Measurements from ENCODE around the gene SLC1A1. TPM values are rescaled to one million over a fixed set of nuclear protein-coding genes. Genes with fewer than 3 reads are reported as not detected.
"Not testable (repeated sequence)": the region's sequence is repeated elsewhere in the genome, so short reads cannot be mapped to it uniquely, and the experiment has no call there.

SLC1A1 gene
- total RNA-seq, 8 experiments from 2014 or later: 0.10 to 13.7 (median 8.2) TPM

- H3K4me1 ChIP-seq (replicated peaks in 1 of 2); H3K4me3 ChIP-seq; in situ Hi-C loops (cut with MboI; ENCODE audit: low pct_unique_long_range_greater_than_20kb in 2 of 9, low sequenced_read_pairs in 9 of 9, unreplicated experiment in 9 of 9); ATAC-seq (replicated peaks in 6 of 8); H3K27ac ChIP-seq: not testable (repeated sequence)
- WGBS, 10 experiments: no CpG with 5 or more reads among the region's 2 CpGs
Observed at GRCh38 chr9:4533881-4534280, 43.6 kb downstream of the SLC1A1 start.

- H3K4me3 ChIP-seq; H3K27ac ChIP-seq; ATAC-seq (replicated peaks in 6 of 8); in situ Hi-C loops (cut with MboI; ENCODE audit: low pct_unique_long_range_greater_than_20kb in 2 of 9, low sequenced_read_pairs in 9 of 9, unreplicated experiment in 9 of 9); H3K4me1 ChIP-seq (replicated peaks in 1 of 2): not testable (repeated sequence)
- WGBS, 10 experiments: no CpG with 5 or more reads among the region's 1 CpG
Observed at GRCh38 chr9:4536196-4536595, 45.9 kb downstream of the SLC1A1 start.

GRCh38 chr9:4537581-4537980, 47.3 kb downstream of the SLC1A1 start:
- 20 to 100% (median 100%) methylated on average over 1 of the region's 1 CpG; no CpG with 5 or more reads in 6 of the 10 experiments for WGBS, 10 experiments
- no peak for ATAC-seq (replicated peaks in 6 of 8)
- Histone ChIP-seq H3K4me3 (no peak overlapping the region), H3K27ac (no peak overlapping the region), H3K4me1 (replicated peaks in 1 of 2) (no peaks in the 10 kb centered on the region)
- in situ Hi-C loops (cut with MboI; ENCODE audit: low pct_unique_long_range_greater_than_20kb in 2 of 9, low sequenced_read_pairs in 9 of 9, unreplicated experiment in 9 of 9): no loop called here

GRCh38 chr9:4538107-4538506, 47.8 kb downstream of the SLC1A1 start:
- in situ Hi-C loops (cut with MboI; ENCODE audit: low pct_unique_long_range_greater_than_20kb in 2 of 9, low sequenced_read_pairs in 9 of 9, unreplicated experiment in 9 of 9): no loop called here
- Histone ChIP-seq H3K27ac (no peak overlapping the region), H3K4me1 (replicated peaks in 1 of 2) (no peaks in the 10 kb centered on the region), H3K4me3 (no peak overlapping the region)
- WGBS, 10 experiments: 25 to 100% (median 98%) methylated on average over 1 to 2 of the region's 2 CpGs; no CpG with 5 or more reads in 4 of the 10 experiments
- no peak for ATAC-seq (replicated peaks in 6 of 8)

- no peak for ATAC-seq (replicated peaks in 6 of 8)
- in situ Hi-C loops (cut with MboI; ENCODE audit: low pct_unique_long_range_greater_than_20kb in 2 of 9, low sequenced_read_pairs in 9 of 9, unreplicated experiment in 9 of 9): no loop called here
Observed at GRCh38 chr9:4538621-4539020, 48.4 kb downstream of the SLC1A1 start.

GRCh38 chr9:4540425-4540824, 50.2 kb downstream of the SLC1A1 start:
- in situ Hi-C loops (cut with MboI; ENCODE audit: low pct_unique_long_range_greater_than_20kb in 2 of 9, low sequenced_read_pairs in 9 of 9, unreplicated experiment in 9 of 9): no loop called here
- 58 to 100% (median 92%) methylated on average over 2 to 7 of the region's 8 CpGs; no CpG with 5 or more reads in 3 of the 10 experiments for WGBS, 10 experiments
- Histone ChIP-seq H3K4me3 (no peak overlapping the region), H3K27ac (no peak overlapping the region), H3K4me1 (replicated peaks in 1 of 2) (no peaks in the 10 kb centered on the region)
- no peak for ATAC-seq (replicated peaks in 6 of 8)

More at GRCh38 chr9:4538621-4539020, 48.4 kb downstream of the SLC1A1 start:
- no peaks in the 10 kb centered on the region for H3K4me1 ChIP-seq (replicated peaks in 1 of 2)
- WGBS, 10 experiments: 0 to 90% (median 66%) methylated on average over 1 to 4 of the region's 4 CpGs
- H3K4me3 ChIP-seq: no peak overlapping the region
- no peak overlapping the region for H3K27ac ChIP-seq

GRCh38 chr9:4541281-4541680, 51.0 kb downstream of the SLC1A1 start:
- Histone ChIP-seq H3K27ac (no peak overlapping the region), H3K4me3 (no peak overlapping the region), H3K4me1 (replicated peaks in 1 of 2) (no peaks in the 10 kb centered on the region)
- ATAC-seq (replicated peaks in 6 of 8): no peak
- in situ Hi-C loops (cut with MboI; ENCODE audit: low pct_unique_long_range_greater_than_20kb in 2 of 9, low sequenced_read_pairs in 9 of 9, unreplicated experiment in 9 of 9): no loop called here
- WGBS, 10 experiments: 0 to 100% (median 52%) methylated on average over 1 to 3 of the region's 3 CpGs

- H3K4me1 ChIP-seq (replicated peaks in 1 of 2): no peaks in the 10 kb centered on the region
- H3K4me3 ChIP-seq: no peak overlapping the region
- 0 to 39% (median 29%) methylated on average over 1 to 2 of the region's 2 CpGs; no CpG with 5 or more reads in 5 of the 10 experiments for WGBS, 10 experiments
- in situ Hi-C loops (cut with MboI; ENCODE audit: low pct_unique_long_range_greater_than_20kb in 2 of 9, low sequenced_read_pairs in 9 of 9, unreplicated experiment in 9 of 9): no loop called here
- H3K27ac ChIP-seq: no peak overlapping the region
- ATAC-seq (replicated peaks in 6 of 8): no peak
Observed at GRCh38 chr9:4541856-4542255, 51.6 kb downstream of the SLC1A1 start.

- ATAC-seq (replicated peaks in 6 of 8); H3K4me3 ChIP-seq; in situ Hi-C loops (cut with MboI; ENCODE audit: low pct_unique_long_range_greater_than_20kb in 2 of 9, low sequenced_read_pairs in 9 of 9, unreplicated experiment in 9 of 9); H3K4me1 ChIP-seq (replicated peaks in 1 of 2); H3K27ac ChIP-seq: not testable (repeated sequence)
- WGBS, 10 experiments: 36 to 100% (median 93%) methylated on average over 1 to 5 of the region's 5 CpGs; no CpG with 5 or more reads in 1 of the 10 experiments
Observed at GRCh38 chr9:4544714-4545113, 54.4 kb downstream of the SLC1A1 start.

GRCh38 chr9:4547016-4547415, 56.7 kb downstream of the SLC1A1 start:
- Histone ChIP-seq H3K4me1 (replicated peaks in 1 of 2) (no peaks in the 10 kb centered on the region), H3K27ac (no peak overlapping the region), H3K4me3 (no peak overlapping the region)
- ATAC-seq (replicated peaks in 6 of 8): peak in 2 of 8 experiments; percentile 39 to 44
- 0 to 100% (median 100%) methylated on average over 1 of the region's 1 CpG; no CpG with 5 or more reads in 5 of the 10 experiments for WGBS, 10 experiments
- in situ Hi-C loops (cut with MboI; ENCODE audit: low pct_unique_long_range_greater_than_20kb in 2 of 9, low sequenced_read_pairs in 9 of 9, unreplicated experiment in 9 of 9): no loop called here

GRCh38 chr9:4548811-4549725, 58.8 kb downstream of the SLC1A1 start:
- ATAC-seq (replicated peaks in 6 of 8): peak in 3 of 8 experiments; percentile 40 to 78 (median 42)

GRCh38 chr9:4549751-4550295, 59.6 kb downstream of the SLC1A1 start:
- Histone ChIP-seq H3K27ac (no peak overlapping the region), H3K4me3 (no peak overlapping the region), H3K4me1 (replicated peaks in 1 of 2) (no peaks in the 10 kb centered on the region)
- 44 to 100% (median 84%) methylated on average over 1 to 4 of the region's 4 CpGs; no CpG with 5 or more reads in 2 of the 10 experiments for WGBS, 10 experiments
- no peak for ATAC-seq (replicated peaks in 6 of 8)
- in situ Hi-C loops (cut with MboI; ENCODE audit: low pct_unique_long_range_greater_than_20kb in 2 of 9, low sequenced_read_pairs in 9 of 9, unreplicated experiment in 9 of 9): no loop called here

More at GRCh38 chr9:4548811-4549725, 58.8 kb downstream of the SLC1A1 start:
- Histone ChIP-seq H3K4me1 (replicated peaks in 1 of 2) (no peaks in the 10 kb centered on the region), H3K27ac (no peak overlapping the region), H3K4me3 (no peak overlapping the region)
- in situ Hi-C loops (cut with MboI; ENCODE audit: low pct_unique_long_range_greater_than_20kb in 2 of 9, low sequenced_read_pairs in 9 of 9, unreplicated experiment in 9 of 9): no loop called here
- 10 to 95% (median 75%) methylated on average over 2 to 10 of the region's 11 CpGs for WGBS, 10 experiments

GRCh38 chr9:4550777-4551484, 60.7 kb downstream of the SLC1A1 start:
- Histone ChIP-seq H3K4me1 (replicated peaks in 1 of 2) (no peaks in the 10 kb centered on the region), H3K4me3 (no peak overlapping the region), H3K27ac (no peak overlapping the region)
- in situ Hi-C loops (cut with MboI; ENCODE audit: low pct_unique_long_range_greater_than_20kb in 2 of 9, low sequenced_read_pairs in 9 of 9, unreplicated experiment in 9 of 9): no loop called here
- ATAC-seq (replicated peaks in 6 of 8): peak in 1 of 8 experiments; percentile 52
- 0 to 92% (median 47%) methylated on average over 1 to 4 of the region's 4 CpGs for WGBS, 10 experiments
